ENCODE data around the gene MTO1. TPM values are rescaled to one million over a fixed set of nuclear protein-coding genes. Genes with fewer than 3 reads are reported as not detected.

The MTO1 gene
- total RNA-seq, 2 donors from 2014 or later, result 14.2 to 25.3 TPM

GRCh38 chr6:73460056-73460455 lies 1.5 kb upstream of the MTO1 start:
- DNase-seq (ENCODE audit: low spot score) (no peak), ATAC-seq (ENCODE audit: insufficient number of reproducible peaks, low FRiP score, low read depth) (no peak)
- no peaks in the 10 kb centered on the region for H3K9me3 ChIP-seq
- no peak overlapping the region for H3K27ac ChIP-seq
- H3K27me3 ChIP-seq (replicated peaks; ENCODE audit: insufficient read depth), result no peaks in the 10 kb centered on the region
- TF ChIP-seq, protein P1, sequence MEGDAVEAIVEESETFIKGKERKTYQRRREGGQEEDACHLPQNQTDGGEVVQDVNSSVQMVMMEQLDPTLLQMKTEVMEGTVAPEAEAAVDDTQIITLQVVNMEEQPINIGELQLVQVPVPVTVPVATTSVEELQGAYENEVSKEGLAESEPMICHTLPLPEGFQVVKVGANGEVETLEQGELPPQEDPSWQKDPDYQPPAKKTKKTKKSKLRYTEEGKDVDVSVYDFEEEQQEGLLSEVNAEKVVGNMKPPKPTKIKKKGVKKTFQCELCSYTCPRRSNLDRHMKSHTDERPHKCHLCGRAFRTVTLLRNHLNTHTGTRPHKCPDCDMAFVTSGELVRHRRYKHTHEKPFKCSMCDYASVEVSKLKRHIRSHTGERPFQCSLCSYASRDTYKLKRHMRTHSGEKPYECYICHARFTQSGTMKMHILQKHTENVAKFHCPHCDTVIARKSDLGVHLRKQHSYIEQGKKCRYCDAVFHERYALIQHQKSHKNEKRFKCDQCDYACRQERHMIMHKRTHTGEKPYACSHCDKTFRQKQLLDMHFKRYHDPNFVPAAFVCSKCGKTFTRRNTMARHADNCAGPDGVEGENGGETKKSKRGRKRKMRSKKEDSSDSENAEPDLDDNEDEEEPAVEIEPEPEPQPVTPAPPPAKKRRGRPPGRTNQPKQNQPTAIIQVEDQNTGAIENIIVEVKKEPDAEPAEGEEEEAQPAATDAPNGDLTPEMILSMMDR (IDR thresholded peaks at IDR 0.05), result no peak
- H3K36me3 ChIP-seq, result no peaks in the 10 kb centered on the region
- H3K4me3 ChIP-seq, result no peak overlapping the region
- peaks cover 12 to 13% of the 10 kb centered on the region in 2 donors for H3K4me1 ChIP-seq (ENCODE audit: control insufficient read depth in 1 of 2, low read depth in 2 of 2)

DNA sequence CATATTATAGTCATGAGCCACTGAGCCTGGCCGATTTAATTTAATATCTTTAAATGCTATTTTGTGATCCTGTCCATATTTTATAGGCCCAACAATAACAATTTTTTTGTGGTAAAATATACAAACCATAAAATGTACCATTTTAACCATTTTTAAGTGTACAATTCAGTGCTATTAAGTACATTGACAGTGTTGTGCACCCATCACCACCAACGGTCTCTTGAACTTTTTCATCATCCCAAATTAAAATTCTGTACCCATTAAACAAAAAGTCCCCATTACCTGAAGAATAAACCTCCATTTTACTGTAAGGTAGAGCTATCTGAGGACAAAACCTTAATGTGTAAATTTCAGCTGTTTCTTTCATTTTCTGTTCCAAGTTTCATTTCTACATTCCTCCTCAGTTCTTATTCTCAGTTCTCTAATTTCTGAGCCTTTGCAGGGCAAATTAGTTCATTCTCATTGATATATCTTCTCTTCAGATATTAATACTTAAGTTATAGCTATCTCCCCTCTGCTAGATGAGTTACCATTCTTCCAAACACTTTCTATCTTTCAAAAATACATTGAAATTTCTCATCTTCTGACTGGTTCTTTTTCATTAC lies 10.3 kb downstream of the MTO1 start:
- H3K36me3 ChIP-seq, result peaks cover 53% of the 10 kb centered on the region
- TF ChIP-seq, protein P1 (IDR thresholded peaks at IDR 0.05), result no peak
- H3K9me3 ChIP-seq, result no peaks in the 10 kb centered on the region

GRCh38 chr6:73476723-73477122 lies 15.2 kb downstream of the MTO1 start:
- Histone ChIP-seq H3K27me3 (replicated peaks; ENCODE audit: insufficient read depth) (no peaks in the 10 kb centered on the region), H3K36me3 (peaks cover 47% of the 10 kb centered on the region), H3K4me1 (ENCODE audit: control insufficient read depth in 1 of 2, low read depth in 2 of 2) (no peaks in the 10 kb centered on the region), H3K27ac (no peak overlapping the region), H3K4me3 (no peak overlapping the region), H3K9me3 (no peaks in the 10 kb centered on the region)
- TF ChIP-seq, protein P1 (IDR thresholded peaks at IDR 0.05), result no peak
- ATAC-seq (ENCODE audit: insufficient number of reproducible peaks, low FRiP score, low read depth), result no peak
- DNase-seq (ENCODE audit: low spot score), result no peak

More for the DNA sequence above, 10.3 kb downstream of the MTO1 start:
- no peak for ATAC-seq (ENCODE audit: insufficient number of reproducible peaks, low FRiP score, low read depth)
- H3K27me3 ChIP-seq (replicated peaks; ENCODE audit: insufficient read depth), result no peaks in the 10 kb centered on the region
- no peak overlapping the region for H3K27ac ChIP-seq
- no peaks in the 10 kb centered on the region for H3K4me1 ChIP-seq (ENCODE audit: control insufficient read depth in 1 of 2, low read depth in 2 of 2)
- DNase-seq (ENCODE audit: low spot score), result no peak
- H3K4me3 ChIP-seq, result no peak overlapping the region

DNA sequence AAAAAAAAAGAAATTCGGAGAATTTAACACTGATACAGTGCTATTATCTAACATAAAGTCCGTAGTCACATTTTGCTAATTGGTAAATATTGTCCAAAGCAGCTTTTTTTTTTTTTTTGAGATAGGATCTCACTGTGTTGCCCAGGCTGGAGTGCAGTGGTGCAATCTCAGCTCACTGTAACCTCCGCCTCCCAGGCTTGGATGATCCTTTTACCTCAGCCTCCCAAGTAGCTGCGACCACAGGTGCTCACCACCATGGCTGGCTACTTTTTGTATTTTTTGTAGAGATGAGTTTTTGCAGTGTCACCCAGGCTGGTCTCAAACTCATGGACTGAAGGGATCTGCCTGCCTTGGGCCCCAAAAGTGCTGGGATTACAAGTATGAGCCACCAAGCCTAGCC lies 15.9 kb downstream of the MTO1 start:
- H3K9me3 ChIP-seq, result no peaks in the 10 kb centered on the region
- TF ChIP-seq, protein P1 (IDR thresholded peaks at IDR 0.05), result no peak
- H3K4me1 ChIP-seq (ENCODE audit: control insufficient read depth in 1 of 2, low read depth in 2 of 2), result no peaks in the 10 kb centered on the region
- no peak overlapping the region for H3K4me3 ChIP-seq
- no peak for ATAC-seq (ENCODE audit: insufficient number of reproducible peaks, low FRiP score, low read depth)
- no peaks in the 10 kb centered on the region for H3K27me3 ChIP-seq (replicated peaks; ENCODE audit: insufficient read depth)
- peaks cover 53% of the 10 kb centered on the region for H3K36me3 ChIP-seq
- no peak overlapping the region for H3K27ac ChIP-seq
- DNase-seq (ENCODE audit: low spot score), result no peak

GRCh38 chr6:73481969-73482368 lies 20.4 kb downstream of the MTO1 start:
- peaks cover 51% of the 10 kb centered on the region for H3K36me3 ChIP-seq
- no peaks in the 10 kb centered on the region for H3K4me1 ChIP-seq (ENCODE audit: control insufficient read depth in 1 of 2, low read depth in 2 of 2)
- no peak overlapping the region for H3K27ac ChIP-seq
- H3K27me3 ChIP-seq (replicated peaks; ENCODE audit: insufficient read depth), result no peaks in the 10 kb centered on the region
- DNase-seq (ENCODE audit: low spot score), result no peak
- H3K9me3 ChIP-seq, result no peaks in the 10 kb centered on the region
- H3K4me3 ChIP-seq, result no peak overlapping the region
- TF ChIP-seq, protein P1 (IDR thresholded peaks at IDR 0.05), result no peak
- ATAC-seq (ENCODE audit: insufficient number of reproducible peaks, low FRiP score, low read depth), result no peak
